Choroid plexus epithelial cell (primary cell): ENCODE measurements around the gene CRACR2B.

Source experiments
- DNase-seq: peaks from one replicate; pipeline ENCODE4 v3.0.0-alpha.2; 2010; ENCODE audit warnings: low read depth
- H3K4me3 ChIP-seq: 2 replicates; pipeline ENCODE4 v1.5.1; 2011; ENCODE audit warnings: low read depth, mild to moderate bottlenecking, control low read depth, low read length, moderate library complexity
- TF ChIP-seq, protein P1 (sequence below): conservative IDR thresholded peaks from 2 replicates; pipeline ENCODE4 v1.5.1; 2011; ENCODE audit warnings: low read depth, mild to moderate bottlenecking, control low read depth, inconsistent platforms, low read length, moderate library complexity

Gene CRACR2B

DNA sequence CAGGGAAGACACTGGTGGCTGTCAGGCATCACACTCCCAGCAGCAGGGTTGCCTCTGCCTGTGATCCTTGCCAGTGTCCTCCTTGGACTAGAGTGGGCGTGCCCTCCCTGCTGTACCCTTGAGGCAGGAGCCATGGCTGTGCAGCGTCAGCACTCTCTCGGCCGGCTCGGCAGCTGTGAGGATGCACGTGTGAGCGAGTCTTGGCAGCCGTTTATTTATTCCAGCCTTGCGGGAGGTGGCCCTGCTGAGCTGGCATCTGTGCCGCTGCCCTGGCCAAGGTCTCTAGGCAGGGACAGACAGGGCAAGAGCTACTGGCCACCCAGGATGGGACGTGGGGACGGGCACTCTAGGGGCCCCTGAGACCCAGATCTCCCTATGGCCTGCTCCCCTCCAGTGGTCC lies 48.8 kb downstream of the CRACR2B start:
- no peak for DNase-seq
- no peak overlapping the region for H3K4me3 ChIP-seq
- TF ChIP-seq, protein P1, sequence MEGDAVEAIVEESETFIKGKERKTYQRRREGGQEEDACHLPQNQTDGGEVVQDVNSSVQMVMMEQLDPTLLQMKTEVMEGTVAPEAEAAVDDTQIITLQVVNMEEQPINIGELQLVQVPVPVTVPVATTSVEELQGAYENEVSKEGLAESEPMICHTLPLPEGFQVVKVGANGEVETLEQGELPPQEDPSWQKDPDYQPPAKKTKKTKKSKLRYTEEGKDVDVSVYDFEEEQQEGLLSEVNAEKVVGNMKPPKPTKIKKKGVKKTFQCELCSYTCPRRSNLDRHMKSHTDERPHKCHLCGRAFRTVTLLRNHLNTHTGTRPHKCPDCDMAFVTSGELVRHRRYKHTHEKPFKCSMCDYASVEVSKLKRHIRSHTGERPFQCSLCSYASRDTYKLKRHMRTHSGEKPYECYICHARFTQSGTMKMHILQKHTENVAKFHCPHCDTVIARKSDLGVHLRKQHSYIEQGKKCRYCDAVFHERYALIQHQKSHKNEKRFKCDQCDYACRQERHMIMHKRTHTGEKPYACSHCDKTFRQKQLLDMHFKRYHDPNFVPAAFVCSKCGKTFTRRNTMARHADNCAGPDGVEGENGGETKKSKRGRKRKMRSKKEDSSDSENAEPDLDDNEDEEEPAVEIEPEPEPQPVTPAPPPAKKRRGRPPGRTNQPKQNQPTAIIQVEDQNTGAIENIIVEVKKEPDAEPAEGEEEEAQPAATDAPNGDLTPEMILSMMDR, result no peak

- H3K4me3 ChIP-seq, result no peak overlapping the region
- DNase-seq, result no peak
- TF ChIP-seq, protein P1, result no peak
Measured at GRCh38 chr11:877565-877964, 49.8 kb downstream of the CRACR2B start.

DNA sequence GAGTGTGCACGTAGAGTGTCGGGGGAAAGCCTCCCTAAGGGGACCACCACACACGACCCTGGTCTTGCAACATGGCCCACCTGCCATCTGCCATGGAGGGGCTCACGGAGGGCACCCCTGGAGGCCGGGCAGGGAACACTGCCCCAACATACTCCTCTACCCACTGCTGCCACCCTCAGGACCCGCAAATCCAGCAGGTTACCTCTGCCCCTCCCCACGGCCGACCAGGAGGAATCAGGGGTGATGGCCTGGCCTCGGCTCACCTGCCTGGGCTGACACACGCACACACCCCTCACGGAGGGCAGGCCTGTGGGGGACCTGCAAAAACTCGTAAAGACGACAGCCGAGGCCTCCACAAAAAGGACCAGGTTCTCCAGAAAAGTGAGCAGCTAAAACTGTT lies 52.7 kb downstream of the CRACR2B start:
- no peak for DNase-seq
- no peak overlapping the region for H3K4me3 ChIP-seq
- TF ChIP-seq, protein P1, result no peak
